Activated CD4-positive, alpha-beta T cell treated with anti-CD3 and anti-CD28 coated beads, Interleukin-2, amount 50 U/mL, for 4 hours (primary cell): ENCODE results near the gene ZBTB1.
"Not testable (repeated sequence)": the region's sequence is repeated elsewhere in the genome, so short reads cannot be mapped to it uniquely, and the experiment has no call there.

Experiments
- DNase-seq, 2 experiments: peaks; one replicate each; pipeline ENCODE4 v3.0.0-alpha.2; 2020

Gene ZBTB1

DNA sequence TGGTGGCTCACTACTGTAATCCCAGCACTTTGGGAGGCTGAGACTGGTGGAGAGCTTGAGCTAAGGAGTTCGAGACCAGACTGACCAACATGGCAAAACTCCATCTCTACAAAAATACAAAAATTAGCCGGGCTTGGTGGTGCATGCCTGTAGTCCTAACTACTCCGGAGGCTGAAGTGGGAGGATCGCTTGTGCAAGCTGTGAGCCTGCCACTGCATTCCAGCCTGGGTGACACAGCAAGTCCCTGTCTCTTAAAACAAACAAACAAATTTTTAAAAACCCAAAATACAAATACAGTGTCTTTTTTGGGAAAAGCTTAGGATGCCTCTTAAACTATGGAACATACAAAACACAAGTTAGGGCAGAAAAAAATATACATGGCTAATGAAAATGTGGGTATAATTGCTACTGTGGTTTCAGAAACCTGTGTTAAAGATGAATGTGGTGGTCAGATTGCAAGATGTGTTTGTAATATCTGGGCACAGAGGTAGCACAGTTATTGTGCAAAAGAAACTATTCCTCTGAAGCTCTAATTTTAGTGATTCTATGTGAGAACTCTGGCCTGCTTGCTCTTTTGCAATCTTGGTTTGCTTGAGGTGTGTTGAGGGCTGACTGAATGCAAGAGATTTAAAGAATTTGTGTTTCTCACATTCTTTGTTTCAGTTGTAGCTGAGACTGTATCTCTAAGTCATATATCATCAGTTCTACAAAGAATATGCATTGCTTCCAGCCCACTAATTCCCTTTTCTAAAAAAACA, 32.1 kb downstream of the ZBTB1 start:
- no peak for DNase-seq

DNA sequence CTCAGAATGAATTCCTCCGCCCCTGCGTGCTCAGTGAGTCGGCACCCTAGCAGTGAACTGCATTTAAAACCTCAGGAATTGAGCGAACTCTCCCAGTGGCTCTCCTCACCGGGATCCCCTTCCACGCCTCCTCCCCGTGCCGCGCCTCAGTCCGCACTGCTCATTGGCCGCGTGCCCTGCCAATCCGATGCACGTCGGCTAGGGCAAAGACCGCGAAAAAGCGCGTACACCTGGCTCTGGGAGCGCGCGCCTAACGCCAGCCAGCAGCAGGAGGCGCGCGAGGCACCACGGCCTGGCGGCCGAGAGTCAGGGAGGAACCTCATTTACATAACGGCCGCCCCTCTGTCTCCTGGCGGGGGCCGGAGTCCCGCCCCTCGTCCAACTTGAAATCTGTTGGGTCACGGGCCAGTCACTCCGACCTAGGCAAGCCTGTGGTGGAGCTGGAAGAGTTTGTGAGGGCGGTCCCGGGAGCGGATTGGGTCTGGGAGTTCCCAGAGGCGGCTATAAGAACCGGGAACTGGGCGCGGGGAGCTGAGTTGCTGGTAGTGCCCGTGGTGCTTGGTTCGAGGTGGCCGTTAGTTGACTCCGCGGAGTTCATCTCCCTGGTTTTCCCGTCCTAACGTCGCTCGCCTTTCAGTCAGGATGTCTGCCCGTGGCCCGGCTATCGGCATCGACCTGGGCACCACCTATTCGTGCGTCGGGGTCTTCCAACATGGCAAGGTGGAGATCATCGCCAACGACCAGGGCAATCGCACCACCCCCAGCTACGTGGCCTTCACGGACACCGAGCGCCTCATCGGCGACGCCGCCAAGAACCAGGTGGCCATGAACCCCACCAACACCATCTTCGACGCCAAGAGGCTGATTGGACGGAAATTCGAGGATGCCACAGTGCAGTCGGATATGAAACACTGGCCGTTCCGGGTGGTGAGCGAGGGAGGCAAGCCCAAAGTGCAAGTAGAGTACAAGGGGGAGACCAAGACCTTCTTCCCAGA, 35.9 kb downstream of the ZBTB1 start, which contains the start of gene HSPA2:
Gene HSPA2, plus strand, starts transcription at position 534 of the 995 bp plus-strand sequence. Its CDS starts 109 bp downstream, at position 643.
- DNase-seq = peak; percentile 90 to 92

- no peak for DNase-seq
These were observed 36.8 kb downstream of the ZBTB1 start for GRCh38 chr14:64541261-64541971.

- DNase-seq = no peak
These were observed 37.6 kb downstream of the ZBTB1 start for GRCh38 chr14:64541972-64542835.

DNA sequence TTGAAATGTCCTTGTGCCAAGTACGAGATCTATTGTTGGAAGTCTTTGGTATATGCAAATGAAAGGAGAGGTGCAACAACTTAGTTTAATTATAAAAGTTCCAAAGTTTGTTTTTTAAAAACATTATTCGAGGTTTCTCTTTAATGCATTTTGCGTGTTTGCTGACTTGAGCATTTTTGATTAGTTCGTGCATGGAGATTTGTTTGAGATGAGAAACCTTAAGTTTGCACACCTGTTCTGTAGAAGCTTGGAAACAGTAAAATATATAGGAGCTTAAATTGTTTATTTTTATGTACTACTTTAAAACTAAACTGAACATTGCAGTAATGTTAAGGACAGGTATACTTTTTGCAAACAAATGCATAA, 38.2 kb downstream of the ZBTB1 start:
- no peak for DNase-seq

GRCh38 chr14:64544607-64545312, 40.2 kb downstream of the ZBTB1 start:
- no peak for DNase-seq

DNA sequence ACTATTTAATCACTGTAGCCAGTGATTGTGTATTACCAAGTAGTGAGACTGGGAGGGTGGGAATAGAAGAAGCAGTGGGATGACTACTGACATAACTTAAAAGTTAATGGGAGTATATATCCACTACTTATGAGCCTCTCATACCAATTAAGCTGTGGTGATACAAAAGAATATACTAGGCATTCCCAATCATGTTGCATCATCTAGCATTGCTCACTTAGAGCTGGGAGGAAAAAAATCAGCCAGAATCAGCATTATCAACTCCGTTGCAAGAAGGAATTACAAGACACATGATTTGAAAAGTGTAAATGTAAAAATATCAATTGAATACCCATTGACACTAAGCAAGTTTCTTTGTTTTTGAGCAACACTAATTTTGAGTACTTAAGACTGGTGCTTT, 44.4 kb downstream of the ZBTB1 start:
- no peak for DNase-seq

DNA sequence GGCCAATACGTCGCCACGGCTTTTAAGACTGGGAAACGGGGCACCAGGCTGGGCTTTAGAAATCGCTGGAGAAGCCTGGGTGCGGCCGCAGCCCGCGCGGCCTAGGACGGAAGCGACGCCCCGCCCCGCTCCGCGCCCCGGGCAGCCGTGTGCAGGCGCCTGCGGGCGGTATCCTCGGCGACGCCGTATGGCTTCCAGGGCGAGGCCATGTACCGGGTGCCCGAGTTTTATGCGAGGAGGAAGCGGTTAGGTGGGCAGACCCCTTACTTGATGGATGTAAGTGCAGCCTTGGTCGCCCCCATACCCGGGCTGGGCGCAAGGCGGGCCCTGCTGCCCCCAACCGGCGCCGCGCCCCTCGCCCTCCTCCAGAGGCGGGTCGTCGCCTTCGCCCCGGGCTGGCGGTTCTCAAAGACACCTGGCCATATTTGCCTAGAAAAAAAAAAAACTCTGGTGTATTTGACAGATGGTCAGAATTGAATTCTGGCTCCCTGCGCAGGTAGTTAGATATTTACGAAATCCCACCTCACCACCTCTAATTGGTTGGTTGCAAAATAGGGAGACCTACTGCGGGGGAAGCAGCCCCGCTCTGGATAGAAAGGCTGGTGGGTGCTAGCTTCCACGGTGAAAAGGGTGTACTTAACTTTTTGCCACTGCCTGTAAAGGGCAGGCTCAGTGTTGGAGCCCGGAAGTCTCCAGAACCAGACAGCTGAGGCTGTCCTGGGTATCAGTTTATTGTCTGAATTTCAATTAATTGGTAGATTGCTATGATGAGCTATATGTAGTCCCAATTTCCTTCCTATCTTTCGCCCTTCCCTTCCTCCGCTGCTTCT, 45.4 kb downstream of the ZBTB1 start, which contains the start of gene PPP1R36:
Gene PPP1R36, plus strand, starts transcription at position 171 of the 830 bp plus-strand sequence. Its CDS starts 37 bp downstream, at position 208.
- DNase-seq = no peak

GRCh38 chr14:64550621-64551333, 46.2 kb downstream of the ZBTB1 start:
- DNase-seq = no peak

DNA sequence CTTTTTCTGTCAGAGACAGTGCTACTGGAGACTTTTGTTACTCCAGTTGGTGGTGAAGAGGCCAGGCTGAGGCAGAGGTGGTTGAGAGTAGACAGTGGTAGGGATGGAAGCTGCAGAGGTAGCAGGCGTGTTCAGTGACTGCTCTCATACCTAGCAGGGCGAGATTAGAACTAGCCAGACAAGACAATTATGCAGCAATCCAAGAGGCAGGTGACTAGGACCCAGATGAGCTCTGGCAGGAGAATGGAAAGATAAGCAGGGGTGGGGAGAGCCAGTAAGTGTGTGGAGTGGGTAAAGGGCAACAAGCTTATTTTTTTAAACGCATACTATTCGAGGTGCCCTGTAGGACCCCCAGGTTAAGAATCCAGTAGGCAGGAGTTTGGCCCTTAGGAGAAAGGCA, 50.0 kb downstream of the ZBTB1 start:
- DNase-seq = no peak

DNA sequence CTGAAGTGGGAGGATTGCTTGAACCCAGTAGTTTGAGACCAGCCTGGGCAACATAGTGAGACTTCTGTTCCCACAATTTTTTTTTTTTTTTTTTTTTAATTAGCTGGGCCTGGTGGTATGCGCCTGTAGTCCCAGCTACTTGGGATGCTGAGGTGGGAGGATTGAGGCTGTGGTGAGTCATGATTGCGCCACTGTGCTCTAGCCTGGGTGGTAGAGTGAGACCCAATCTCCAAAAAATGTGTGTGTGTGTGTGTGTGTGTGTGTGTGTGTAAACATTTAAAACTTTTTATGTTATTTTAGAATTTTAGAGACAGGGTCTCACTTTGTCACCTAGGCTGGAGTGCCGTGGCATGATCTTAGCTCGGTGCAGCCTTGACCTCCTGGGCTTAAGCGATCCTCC, 52.0 kb downstream of the ZBTB1 start:
- no peak for DNase-seq

- not testable (repeated sequence) for DNase-seq
These were observed 53.6 kb downstream of the ZBTB1 start for GRCh38 chr14:64558216-64558615.

DNA sequence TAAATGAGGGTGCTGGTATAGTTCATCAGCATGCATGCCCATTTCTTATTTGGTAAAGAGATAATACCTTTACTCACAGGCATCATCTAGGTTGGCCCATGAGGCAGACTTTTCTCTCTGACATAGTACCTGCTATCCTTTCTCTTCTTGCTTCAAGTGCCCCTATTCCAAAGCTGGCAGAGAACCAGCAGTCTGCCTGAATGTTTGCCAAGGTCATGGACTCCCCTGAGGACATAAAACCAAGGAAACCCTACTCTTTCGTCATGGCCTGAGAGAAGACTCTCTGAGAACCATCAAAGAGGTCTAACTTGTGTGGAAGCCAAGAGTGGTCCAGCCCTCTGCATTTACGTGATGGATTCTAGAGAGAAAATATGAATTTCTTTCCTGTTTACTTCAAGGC, 57.1 kb downstream of the ZBTB1 start:
- DNase-seq = no peak

DNA sequence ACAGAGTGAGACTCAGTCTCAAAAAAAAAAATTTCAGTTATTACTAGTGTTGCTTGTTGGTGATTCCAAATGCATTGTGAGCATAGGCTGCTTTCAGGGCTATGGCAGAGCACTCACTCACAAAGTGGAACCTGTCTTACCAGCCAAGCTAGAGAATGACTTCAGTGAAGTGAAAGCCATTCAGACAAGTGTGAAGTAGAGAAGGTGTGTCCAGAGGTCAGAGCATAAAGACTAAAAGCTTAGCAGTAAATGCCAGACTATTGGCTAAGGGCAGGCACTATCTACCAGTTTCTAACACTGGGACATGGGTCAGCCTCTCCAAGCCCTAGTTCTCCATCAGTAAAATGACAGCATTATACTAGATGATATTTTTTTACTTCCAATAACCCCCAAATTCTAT, 57.9 kb downstream of the ZBTB1 start:
- DNase-seq = no peak

GRCh38 chr14:64563696-64564095, 59.1 kb downstream of the ZBTB1 start:
- DNase-seq = no peak

GRCh38 chr14:64566651-64567122, 62.1 kb downstream of the ZBTB1 start:
- no peak for DNase-seq

DNA sequence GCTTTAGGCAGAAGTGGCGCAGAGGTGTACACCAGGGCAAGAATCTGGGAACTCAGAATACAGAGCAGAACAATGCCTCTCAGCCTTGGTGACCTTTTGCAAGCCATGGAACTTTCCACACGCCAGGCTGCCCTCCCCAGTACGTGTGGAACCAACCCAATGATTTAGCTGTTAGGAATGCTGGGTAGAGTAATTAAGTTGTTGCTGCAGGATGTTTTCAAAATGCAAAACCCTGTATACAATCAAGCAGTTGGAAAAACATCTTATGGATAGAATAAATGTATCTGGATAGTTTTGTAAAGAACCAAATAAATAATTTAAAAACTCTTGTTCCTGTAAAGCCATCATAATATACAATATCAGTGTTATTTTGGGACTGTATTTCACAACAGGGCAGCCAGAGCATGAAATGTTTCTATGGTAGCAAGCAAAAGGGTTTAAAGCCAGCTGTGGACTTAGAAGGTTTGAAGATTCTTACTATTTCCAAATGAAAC, 64.6 kb downstream of the ZBTB1 start:
- DNase-seq = no peak

GRCh38 chr14:64569646-64570045, 65.1 kb downstream of the ZBTB1 start:
- DNase-seq = not testable (repeated sequence)

DNA sequence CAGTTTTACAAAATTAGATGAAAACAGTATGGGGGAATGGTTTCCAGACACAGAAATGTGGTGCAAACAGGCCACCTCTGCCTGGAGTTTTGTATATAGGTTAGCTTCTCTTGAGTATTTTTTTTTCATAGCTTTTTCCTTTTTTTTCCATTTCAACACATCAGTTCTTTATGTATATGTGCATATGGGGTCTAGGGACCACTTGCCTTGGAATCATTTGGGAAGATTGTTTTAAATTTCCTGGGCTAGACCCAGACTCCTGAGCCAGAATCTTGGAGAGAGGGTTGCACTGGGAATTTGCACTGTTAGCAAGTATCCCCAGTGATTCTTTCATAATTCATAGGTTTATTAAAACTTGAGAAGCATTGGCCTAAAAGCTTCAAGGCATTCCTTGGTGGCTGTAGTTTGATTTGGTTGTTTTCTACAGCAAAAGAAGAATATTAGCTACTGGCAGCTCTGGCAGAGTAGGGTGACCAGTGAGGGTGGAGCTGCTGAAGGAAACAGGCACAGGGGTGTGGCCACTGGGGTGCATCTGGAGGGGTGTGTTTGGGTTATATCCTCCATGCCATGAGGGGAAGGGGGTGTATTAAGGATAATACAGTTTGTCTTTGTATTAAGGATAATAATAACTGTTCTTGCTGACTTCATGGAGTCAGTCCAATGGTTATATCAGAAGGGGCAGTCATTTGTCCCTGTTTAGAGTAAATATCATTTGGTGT, 68.0 kb downstream of the ZBTB1 start:
- no peak for DNase-seq
